ENCODE data around the gene KIF17. TPM values are rescaled to one million over a fixed set of nuclear protein-coding genes. Genes with fewer than 3 reads are reported as not detected.

The KIF17 gene
- total and polyA plus RNA-seq, 2 of the 8 experiments (the other 6 are each of a cell fraction or from before 2014, with no cell fraction given) = 6.9 to 10.4 TPM

DNA sequence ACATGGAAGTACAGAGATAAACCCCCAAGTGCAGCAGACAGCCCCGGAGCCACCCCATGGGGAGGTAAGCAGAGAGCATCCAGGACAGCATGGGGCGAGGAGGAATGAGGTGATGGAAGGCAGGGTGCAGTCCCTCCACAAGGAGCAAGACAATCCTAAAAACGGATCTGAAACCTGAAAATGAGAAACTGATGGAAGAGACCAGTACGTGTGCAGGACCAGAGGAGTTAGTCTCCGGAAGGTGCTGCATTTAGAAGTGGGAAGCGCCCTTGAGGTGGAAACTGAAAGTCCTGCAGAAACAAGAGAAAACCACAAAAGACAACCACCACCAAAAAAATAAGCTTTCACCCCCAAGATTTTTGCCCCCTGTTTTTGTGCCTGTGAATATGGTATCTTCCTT is 39.2 kb downstream of the KIF17 start:
- H3K4me1 ChIP-seq (replicated peaks in 1 of 4; ENCODE audit: control insufficient read depth in 3 of 4, insufficient read depth in 4 of 4, low read length in 3 of 4) = no peaks in the 10 kb centered on the region
- H3K9me3 ChIP-seq (ENCODE audit: insufficient read depth in 2 of 2, low read depth in 1 of 2, low read length in 1 of 2) = no peaks in the 10 kb centered on the region
- no peak overlapping the region for H2BK5ac ChIP-seq (ENCODE audit: low read depth, low read length)
- no peak overlapping the region for H3K4me3 ChIP-seq (ENCODE audit: extremely low read depth in 1 of 4, insufficient read depth in 2 of 4, low read depth in 3 of 4, low read length in 4 of 4)
- no peak overlapping the region for H4K91ac ChIP-seq (replicated peaks; ENCODE audit: insufficient read length, low read length)
- H2BK15ac ChIP-seq (ENCODE audit: low read length) = no peak overlapping the region
- H3K27me3 ChIP-seq (replicated peaks in 1 of 4; ENCODE audit: control insufficient read depth in 3 of 4, extremely low read depth in 1 of 4, insufficient read depth in 3 of 4, low read length in 3 of 4) = no peaks in the 10 kb centered on the region; a peak in 1 of 7 replicates
- H2BK12ac ChIP-seq (ENCODE audit: low read depth, low read length) = no peak overlapping the region
- no peak overlapping the region for H3K14ac ChIP-seq (ENCODE audit: insufficient read length)
- CTCF ChIA-PET (ENCODE audit: partially characterized antibody) = interaction anchor here (2.0 kb wide), 1 partner anchor 8 kb away, joined by 4 read pairs; no protein-coding TSS in a partner anchor
- H3K79me2 ChIP-seq (ENCODE audit: control insufficient read depth in 1 of 2, insufficient read depth in 2 of 2, low read length in 2 of 2) = no peaks in the 10 kb centered on the region
- no peak for DNase-seq (ENCODE audit: low read depth in 1 of 2, low spot score in 2 of 2)
- H2AK5ac ChIP-seq (ENCODE audit: low read depth, low read length) = no peak overlapping the region
- no peak for FAIRE-seq
- peaks cover 0 to 7% (median 0%) of the 10 kb centered on the region in 4 experiments; a peak in 1 of 8 replicates for H3K36me3 ChIP-seq (ENCODE audit: control insufficient read depth in 2 of 4, insufficient read depth in 4 of 4, low read length in 3 of 4)
- no peaks in the 10 kb centered on the region for H3K79me1 ChIP-seq (ENCODE audit: low read depth, low read length)
- H4K8ac ChIP-seq (ENCODE audit: extremely low read depth, insufficient read depth, low read length) = no peak overlapping the region
- no peak overlapping the region for H3K9ac ChIP-seq (replicated peaks in 1 of 4; ENCODE audit: extremely low read depth in 1 of 4, low read depth in 3 of 4, low read length in 3 of 4)
- H2BK20ac ChIP-seq (ENCODE audit: low read length) = no peak overlapping the region
- H2BK120ac ChIP-seq (replicated peaks; ENCODE audit: low read depth, low read length) = no peak overlapping the region
- no peak overlapping the region for H3K27ac ChIP-seq (ENCODE audit: low read depth, low read length)
- H3K4me2 ChIP-seq (ENCODE audit: insufficient read depth in 1 of 2, low read depth in 2 of 2, low read length in 2 of 2) = no peak overlapping the region
- POLR2A ChIA-PET (ENCODE audit: partially characterized antibody) = no interaction called here
- peaks cover 0 to 2% of the 10 kb centered on the region in 2 experiments for H4K20me1 ChIP-seq (replicated peaks in 1 of 2; ENCODE audit: control insufficient read depth in 1 of 2, insufficient read depth in 2 of 2, low read length in 2 of 2)
- no peak overlapping the region for H3K4ac ChIP-seq (replicated peaks; ENCODE audit: insufficient read length, low read depth, low read length)
- no peak overlapping the region for H3K56ac ChIP-seq (replicated peaks; ENCODE audit: insufficient read length, low read depth, low read length)
- H3K23ac ChIP-seq (ENCODE audit: insufficient read length) = no peak overlapping the region
- H2AFZ ChIP-seq (ENCODE audit: low read length) = no peak overlapping the region
- H4K5ac ChIP-seq (ENCODE audit: insufficient read length, low read depth, low read length) = no peak overlapping the region
- no peaks in the 10 kb centered on the region for H3K23me2 ChIP-seq (ENCODE audit: low read depth, low read length)
- 80% methylated on average over 6 of the region's 6 CpGs; no CpG with 5 or more reads in 1 of the 2 experiments for WGBS, 2 experiments (ENCODE audit: extremely low coverage in 1 of 2, insufficient coverage in 1 of 2, insufficient read length in 1 of 2, insufficient replicate concordance in 2 of 2, low coverage in 1 of 2, low lambda C conversion rate in 2 of 2, missing lambda C conversion rate in 1 of 2)
- H3K18ac ChIP-seq (ENCODE audit: extremely low read depth, low read length) = no peak overlapping the region
- TF ChIP-seq RNF2 (IDR thresholded peaks at IDR 0.05; ENCODE audit: borderline replicate concordance, low read depth, low read length, missing control alignments, poor library complexity, severe bottlenecking) (no peak), SAP30 (IDR thresholded peaks at IDR 0.05; ENCODE audit: insufficient read depth, insufficient replicate concordance, low read length) (no peak), GTF2F1 (IDR thresholded peaks at IDR 0.05; ENCODE audit: borderline replicate concordance, low read depth, low read length) (no peak), TEAD4 (IDR thresholded peaks at IDR 0.05; ENCODE audit: low read depth, low read length) (no peak), ASH2L (IDR thresholded peaks at IDR 0.05; ENCODE audit: low read length) (no peak), CBX5 (IDR thresholded peaks at IDR 0.05; ENCODE audit: low read depth, low read length) (no peak), BCL11A (IDR thresholded peaks at IDR 0.05; ENCODE audit: low read depth in 2 of 2, low read length in 2 of 2) (no peak), NRF1 (IDR thresholded peaks at IDR 0.05; ENCODE audit: low read depth, low read length) (no peak), SUZ12 (IDR thresholded peaks at IDR 0.05; ENCODE audit: low read length) (no peak), YY1 (IDR thresholded peaks at IDR 0.05; ENCODE audit: low read depth, low read length) (no peak), GABPA (IDR thresholded peaks at IDR 0.05; ENCODE audit: borderline replicate concordance, insufficient read depth, low read length) (no peak), CTBP2 (IDR thresholded peaks at IDR 0.05; ENCODE audit: borderline replicate concordance, insufficient read depth, insufficient read length, low read length) (no peak)
- TF ChIP-seq, protein P1, sequence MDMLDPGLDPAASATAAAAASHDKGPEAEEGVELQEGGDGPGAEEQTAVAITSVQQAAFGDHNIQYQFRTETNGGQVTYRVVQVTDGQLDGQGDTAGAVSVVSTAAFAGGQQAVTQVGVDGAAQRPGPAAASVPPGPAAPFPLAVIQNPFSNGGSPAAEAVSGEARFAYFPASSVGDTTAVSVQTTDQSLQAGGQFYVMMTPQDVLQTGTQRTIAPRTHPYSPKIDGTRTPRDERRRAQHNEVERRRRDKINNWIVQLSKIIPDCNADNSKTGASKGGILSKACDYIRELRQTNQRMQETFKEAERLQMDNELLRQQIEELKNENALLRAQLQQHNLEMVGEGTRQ (IDR thresholded peaks at IDR 0.05; ENCODE audit: low read length) = no peak
